ENCODE results near the gene TBX1. TPM values are rescaled to one million over a fixed set of nuclear protein-coding genes. Genes with fewer than 3 reads are reported as not detected.

TBX1 gene
- total RNA-seq (0.12 and 0.35 TPM in 2 replicates), polyA plus RNA-seq (0.71 and 0.84 TPM in 2 replicates)

- Histone ChIP-seq H3K9me3 (ENCODE audit: low read depth) (no peaks in the 10 kb centered on the region), H3K36me3 (no peaks in the 10 kb centered on the region), H3K4me1 (ENCODE audit: low read depth) (peaks cover 4% of the 10 kb centered on the region), H3K27ac (no peak within 1 kb of the TSS), H3K4me3 (no peak within 1 kb of the TSS), H3K27me3 (peaks cover 97% of the 10 kb centered on the region)
- no peak for TF ChIP-seq CTCF (IDR thresholded peaks at IDR 0.05; ENCODE audit: low read depth, low read length)
- DNase-seq (ENCODE audit: low read depth in 1 of 2, low spot score in 1 of 2) = no peak
These were observed at the start of gene TBX1 for GRCh38 chr22:19760058-19760950. TSS of gene TBX1 (plus strand) at chr22:19760778. CDS start at chr22:19760844, 66 bp downstream.

- peaks cover 32% of the 10 kb centered on the region for H3K27me3 ChIP-seq
- no peak overlapping the region for H3K27ac ChIP-seq
- H3K36me3 ChIP-seq = no peaks in the 10 kb centered on the region
- no peak for DNase-seq (ENCODE audit: low read depth in 1 of 2, low spot score in 1 of 2)
- H3K9me3 ChIP-seq (ENCODE audit: low read depth) = no peaks in the 10 kb centered on the region
- no peak for TF ChIP-seq CTCF (IDR thresholded peaks at IDR 0.05; ENCODE audit: low read depth, low read length)
- H3K4me3 ChIP-seq = no peak overlapping the region
- H3K4me1 ChIP-seq (ENCODE audit: low read depth) = no peaks in the 10 kb centered on the region
These were observed 47.3 kb upstream of the TBX1 start for GRCh38 chr22:19713245-19713644.

- TF ChIP-seq CTCF (IDR thresholded peaks at IDR 0.05; ENCODE audit: low read depth, low read length) = no peak
- peak overlapping the region; percentile 56 for H3K4me3 ChIP-seq
- no peak overlapping the region for H3K27ac ChIP-seq
- peak in 1 of 2 donors; percentile 27 for DNase-seq (ENCODE audit: low read depth in 1 of 2, low spot score in 1 of 2)
- no peaks in the 10 kb centered on the region for H3K9me3 ChIP-seq (ENCODE audit: low read depth)
- H3K36me3 ChIP-seq = no peaks in the 10 kb centered on the region
- H3K4me1 ChIP-seq (ENCODE audit: low read depth) = no peaks in the 10 kb centered on the region
- H3K27me3 ChIP-seq = peaks cover 32% of the 10 kb centered on the region
These were observed 46.8 kb upstream of the TBX1 start for GRCh38 chr22:19713650-19714311.

GRCh38 chr22:19714312-19715187 lies 46.0 kb upstream of the TBX1 start, which contains the start of gene SEPTIN5:
TSS of gene SEPTIN5 (plus strand) at chr22:19714503. CDS start at chr22:19714589, 86 bp downstream.
- DNase-seq (ENCODE audit: low read depth in 1 of 2, low spot score in 1 of 2) = peak in 1 of 2 donors; percentile 33

More at GRCh38 chr22:19714312-19715187, 46.0 kb upstream of the TBX1 start, which contains the start of gene SEPTIN5:
- Histone ChIP-seq H3K27ac (no peak within 1 kb of the TSS), H3K36me3 (no peaks in the 10 kb centered on the region), H3K27me3 (peaks cover 39% of the 10 kb centered on the region), H3K4me1 (ENCODE audit: low read depth) (peaks cover 6% of the 10 kb centered on the region), H3K9me3 (ENCODE audit: low read depth) (no peaks in the 10 kb centered on the region), H3K4me3 (peak within 1 kb of the TSS; percentile 56)
- no peak for TF ChIP-seq CTCF (IDR thresholded peaks at IDR 0.05; ENCODE audit: low read depth, low read length)

Measured in cardiac muscle cell (in vitro differentiated cells and primary cell).